T47D (cell line): ENCODE measurements around the gene TAS2R14.

Experiments used
- DNase-seq, 2 experiments: peaks; one replicate each; pipeline versions ENCODE4 v3.0.0 to v3.0.0-alpha.2; 2011 to 2012; ENCODE audit warnings: low read depth in 1 of 2, low spot score in 1 of 2
- JUND ChIP-seq: IDR thresholded peaks from 2 replicates; pipeline ENCODE4 v1.6.1; 2012; ENCODE audit warnings: low read depth
- in situ Hi-C: cut with HindIII; loops from 2 replicates; pipeline ENCODE4 v1.10.0; 2016; ENCODE audit warnings: low sequenced_read_pairs, low pct_unique_long_range_greater_than_20kb

Gene TAS2R14

GRCh38 chr12:10939163-10939562 is at the start of gene TAS2R14:
TAS2R14 (minus strand) TSS chr12:10939263; CDS start chr12:10939207, 56 bp downstream.
- DNase-seq: no peak
- TF ChIP-seq JUND: no peak
- in situ Hi-C loops: no loop called here

GRCh38 chr12:10986812-10987211 is 47.7 kb upstream of the TAS2R14 start, which contains the start of gene TAS2R50:
TAS2R50 (minus strand) TSS chr12:10986912; CDS start chr12:10986860, 52 bp downstream.
- no peak for TF ChIP-seq JUND
- in situ Hi-C loops: no loop called here
- no peak for DNase-seq

- in situ Hi-C loops: no loop called here
- TF ChIP-seq JUND: no peak
- no peak for DNase-seq
Observed at GRCh38 chr12:10982244-10982643, 43.2 kb upstream of the TAS2R14 start.

- no peak for TF ChIP-seq JUND
Observed at GRCh38 chr12:10974965-10975364, 35.9 kb upstream of the TAS2R14 start.

GRCh38 chr12:10968765-10969456 is 29.8 kb upstream of the TAS2R14 start:
- no peak for TF ChIP-seq JUND
- DNase-seq: peak in 1 of 2 experiments; percentile 1
- in situ Hi-C loops: no loop called here

More at GRCh38 chr12:10974965-10975364, 35.9 kb upstream of the TAS2R14 start:
- in situ Hi-C loops: no loop called here
- DNase-seq: no peak

GRCh38 chr12:10967409-10967808 is 28.3 kb upstream of the TAS2R14 start:
- no peak for TF ChIP-seq JUND
- in situ Hi-C loops: no loop called here

GRCh38 chr12:10966314-10966713 is 27.3 kb upstream of the TAS2R14 start:
- no peak for TF ChIP-seq JUND
- no peak for DNase-seq
- in situ Hi-C loops: no loop called here

More at GRCh38 chr12:10967409-10967808, 28.3 kb upstream of the TAS2R14 start:
- no peak for DNase-seq

- no peak for DNase-seq
- in situ Hi-C loops: no loop called here
- no peak for TF ChIP-seq JUND
Observed at GRCh38 chr12:10965476-10965875, 26.4 kb upstream of the TAS2R14 start.

GRCh38 chr12:10960211-10960610 is 21.1 kb upstream of the TAS2R14 start:
- DNase-seq: no peak
- in situ Hi-C loops: no loop called here
- no peak for TF ChIP-seq JUND

GRCh38 chr12:10959804-10960203 is 20.7 kb upstream of the TAS2R14 start:
- in situ Hi-C loops: no loop called here
- peak in 1 of 2 experiments; percentile 1 for DNase-seq
- no peak for TF ChIP-seq JUND

- in situ Hi-C loops: no loop called here
- no peak for DNase-seq
- TF ChIP-seq JUND: no peak
Observed at GRCh38 chr12:10957741-10958140, 18.7 kb upstream of the TAS2R14 start.

- in situ Hi-C loops: no loop called here
- no peak for TF ChIP-seq JUND
- DNase-seq: no peak
Observed at GRCh38 chr12:10956085-10956484, 17.0 kb upstream of the TAS2R14 start.

GRCh38 chr12:10952645-10953044 is 13.6 kb upstream of the TAS2R14 start:
- no peak for DNase-seq
- TF ChIP-seq JUND: no peak
- in situ Hi-C loops: no loop called here

GRCh38 chr12:10943167-10943566 is 4.1 kb upstream of the TAS2R14 start:
- no peak for TF ChIP-seq JUND
- in situ Hi-C loops: no loop called here
- no peak for DNase-seq
